Spinal cord (tissue), 10 donors: Measurements from ENCODE around the gene SIGLEC11. TPM values are rescaled to one million over a fixed set of nuclear protein-coding genes. Genes with fewer than 3 reads are reported as not detected.
A peak's percentile ranks its signal among the peaks of the same experiment; 100 is the strongest.
"Not testable (repeated sequence)": the region's sequence is repeated elsewhere in the genome, so short reads cannot be mapped to it uniquely, and the experiment has no call there.

Experiments used
- DNase-seq, 6 donors: peaks; one replicate each; pipeline versions ENCODE4 v3.0.0 to v3.0.0-alpha.2; 2013 to 2015; ENCODE audit warnings: low spot score in 6 of 6, low read depth in 4 of 6
- H3K27ac ChIP-seq: one replicate; pipeline ENCODE4 v1.5.1; 2013; ENCODE audit warnings: low read depth, low read length, control low read depth
- H3K27me3 ChIP-seq: one replicate; pipeline ENCODE4 v1.6.1; 2013; ENCODE audit warnings: low read length; ENCODE audit not compliant: control insufficient read depth, insufficient read depth
- H3K36me3 ChIP-seq: one replicate; pipeline ENCODE4 v1.6.1; 2013; ENCODE audit warnings: low read length; ENCODE audit not compliant: control insufficient read depth, insufficient read depth
- H3K4me1 ChIP-seq: one replicate; pipeline ENCODE4 v1.6.1; 2013; ENCODE audit warnings: low read length; ENCODE audit not compliant: control insufficient read depth, insufficient read depth
- H3K4me3 ChIP-seq: one replicate; pipeline ENCODE4 v1.5.1; 2013; ENCODE audit warnings: low read depth, low read length, control low read depth
- H3K9me3 ChIP-seq: one replicate; pipeline ENCODE4 v1.6.1; 2013; ENCODE audit warnings: low read length; ENCODE audit not compliant: control insufficient read depth, insufficient read depth
- WGBS: methylation state at CpG from one replicate; pipeline ENCODE4 v1.1.5; 2013; ENCODE audit warnings: missing lambda C conversion rate; ENCODE audit not compliant: insufficient coverage; 5-methylcytosine and 5-hydroxymethylcytosine counted together
- polyA plus RNA-seq, 2 donors: library from polyadenylated mRNA; unstranded; fragments of 120-200 nt; gene quantifications; one replicate each; pipeline ENCODE4 v1.2.1, GENCODE V29; 2013; ENCODE audit not compliant: insufficient read length in 2 of 2
- total RNA-seq, 2 donors: library from RNA; depleted of rRNA in 1 of 2; stranded (reverse); fragments of 120-200 nt in 1 of 2; fragments of >200 nt in 1 of 2; gene quantifications; one replicate each; pipeline versions ENCODE4 v1.2.3 to v1.2.4, GENCODE V29; 2013 to 2014
- donor health status: healthy.

Gene SIGLEC11
- total and polyA plus RNA-seq, 4 donors, result 0.52 to 1.7 (median 0.86) TPM

GRCh38 chr19:49944567-49944966, 16.4 kb downstream of the SIGLEC11 start:
- not testable (repeated sequence) for H3K27me3 ChIP-seq, H3K4me3 ChIP-seq, H3K4me1 ChIP-seq, H3K36me3 ChIP-seq, DNase-seq, H3K9me3 ChIP-seq, H3K27ac ChIP-seq
- 50% methylated on average over 1 of the region's 5 CpGs for WGBS

GRCh38 chr19:49940482-49940791, 20.5 kb downstream of the SIGLEC11 start:
- Histone ChIP-seq H3K27me3 (no peaks in the 10 kb centered on the region), H3K27ac (no peak overlapping the region), H3K4me3 (no peak overlapping the region), H3K36me3 (no peaks in the 10 kb centered on the region), H3K4me1 (peaks cover 9% of the 10 kb centered on the region), H3K9me3 (no peaks in the 10 kb centered on the region)
- 81% methylated on average over 2 of the region's 5 CpGs for WGBS
- DNase-seq, result no peak

- DNase-seq, result no peak
- 71% methylated on average over 7 of the region's 7 CpGs for WGBS
These were observed 21.1 kb downstream of the SIGLEC11 start for GRCh38 chr19:49939721-49940481.

DNA sequence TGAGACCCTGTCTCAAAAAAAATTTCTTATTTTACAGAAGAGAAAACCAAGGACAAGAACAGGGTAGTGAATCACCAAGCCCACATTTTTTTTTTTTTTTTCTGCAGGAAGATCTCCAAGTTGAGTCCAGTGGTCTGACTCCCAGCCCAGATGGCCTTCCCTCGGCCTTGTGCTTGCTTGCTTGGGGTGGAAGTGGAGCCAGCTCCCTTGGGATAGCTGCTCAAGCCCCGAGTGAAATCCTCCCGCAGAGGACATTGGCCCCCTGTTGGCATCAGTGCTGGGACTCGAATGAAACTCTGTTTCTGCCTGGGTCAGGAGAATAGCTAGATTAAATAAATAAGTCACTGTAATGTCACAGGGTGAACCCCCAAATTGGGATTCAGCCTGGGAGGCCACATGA, 22.3 kb downstream of the SIGLEC11 start:
- whole genome bisulfite sequencing, result 79% methylated on average over 4 of the region's 4 CpGs
- no peak for DNase-seq

More at GRCh38 chr19:49939721-49940481, 21.1 kb downstream of the SIGLEC11 start:
- Histone ChIP-seq H3K36me3 (no peaks in the 10 kb centered on the region), H3K27ac (no peak overlapping the region), H3K4me1 (peaks cover 9% of the 10 kb centered on the region), H3K27me3 (no peaks in the 10 kb centered on the region), H3K9me3 (no peaks in the 10 kb centered on the region), H3K4me3 (no peak overlapping the region)

GRCh38 chr19:49937750-49938381, 23.1 kb downstream of the SIGLEC11 start:
- peak in 5 of 6 donors; percentile 57 to 93 (median 71) for DNase-seq
- Histone ChIP-seq H3K36me3 (peaks cover 2% of the 10 kb centered on the region), H3K4me1 (peaks cover 9% of the 10 kb centered on the region), H3K4me3 (peak overlapping the region; percentile 22), H3K9me3 (no peaks in the 10 kb centered on the region), H3K27me3 (no peaks in the 10 kb centered on the region), H3K27ac (no peak overlapping the region)
- 14% methylated on average over 34 of the region's 35 CpGs for WGBS

More for the DNA sequence above, 22.3 kb downstream of the SIGLEC11 start:
- Histone ChIP-seq H3K4me1 (peaks cover 9% of the 10 kb centered on the region), H3K36me3 (no peaks in the 10 kb centered on the region), H3K4me3 (no peak overlapping the region), H3K27me3 (no peaks in the 10 kb centered on the region), H3K27ac (no peak overlapping the region), H3K9me3 (no peaks in the 10 kb centered on the region)

DNA sequence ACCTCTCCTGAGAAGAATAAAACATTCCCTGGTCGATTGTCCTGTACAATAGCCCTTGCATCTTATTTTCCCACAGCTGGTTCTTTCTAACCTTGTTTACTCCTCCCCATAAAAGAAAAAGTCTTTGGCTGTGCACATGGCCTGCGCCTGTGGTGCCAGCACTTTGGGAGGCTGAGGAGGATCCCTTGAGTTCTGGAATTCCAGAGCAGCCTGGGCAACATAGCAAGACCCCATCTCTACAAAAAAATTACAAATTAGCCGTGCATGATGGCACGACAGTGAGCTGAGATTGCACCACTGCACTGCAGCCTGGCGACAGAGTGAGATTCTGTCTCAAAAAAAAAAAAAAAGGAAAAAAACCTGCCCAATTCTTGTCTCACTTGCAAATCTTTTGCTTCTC, 24.4 kb downstream of the SIGLEC11 start:
- H3K4me3 ChIP-seq, result no peak overlapping the region
- H3K4me1 ChIP-seq, result peaks cover 9% of the 10 kb centered on the region
- no peak overlapping the region for H3K27ac ChIP-seq
- peaks cover 5% of the 10 kb centered on the region for H3K36me3 ChIP-seq
- WGBS, result 74% methylated on average over 3 of the region's 5 CpGs
- no peaks in the 10 kb centered on the region for H3K27me3 ChIP-seq
- DNase-seq, result no peak
- H3K9me3 ChIP-seq, result no peaks in the 10 kb centered on the region

GRCh38 chr19:49933643-49934042, 27.3 kb downstream of the SIGLEC11 start:
- Histone ChIP-seq H3K27ac (no peak overlapping the region), H3K4me1 (peaks cover 18% of the 10 kb centered on the region), H3K4me3 (no peak overlapping the region), H3K27me3 (no peaks in the 10 kb centered on the region), H3K36me3 (peaks cover 10% of the 10 kb centered on the region), H3K9me3 (no peaks in the 10 kb centered on the region)
- DNase-seq, result no peak
- WGBS, result 89% methylated on average over 7 of the region's 8 CpGs

GRCh38 chr19:49932731-49933131, 28.2 kb downstream of the SIGLEC11 start:
- DNase-seq, result no peak
- Histone ChIP-seq H3K27me3 (no peaks in the 10 kb centered on the region), H3K4me1 (peaks cover 23% of the 10 kb centered on the region), H3K36me3 (peaks cover 13% of the 10 kb centered on the region), H3K4me3 (no peak overlapping the region), H3K9me3 (no peaks in the 10 kb centered on the region), H3K27ac (no peak overlapping the region)
- 95% methylated on average over 18 of the region's 25 CpGs for WGBS

DNA sequence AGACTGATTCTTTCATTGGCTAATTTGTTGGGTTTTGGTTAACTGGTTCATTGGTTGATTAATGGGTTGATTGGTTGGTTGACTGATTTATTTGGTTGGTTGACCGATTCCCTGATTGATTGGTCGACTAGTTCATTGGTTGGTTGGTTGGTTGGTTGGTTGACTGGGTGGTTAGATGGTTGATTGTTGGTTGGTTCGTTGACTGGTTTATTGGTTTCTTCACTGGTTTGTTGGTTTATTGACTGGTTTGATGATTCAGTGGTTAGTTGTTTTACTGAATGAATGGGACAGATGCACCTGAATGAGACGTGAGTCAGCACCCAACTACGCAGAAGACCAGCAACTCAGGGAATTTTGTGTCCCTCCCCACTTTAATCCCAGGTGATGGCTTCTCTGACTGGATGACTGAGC, 28.9 kb downstream of the SIGLEC11 start:
- Histone ChIP-seq H3K4me1 (peaks cover 21% of the 10 kb centered on the region), H3K36me3 (peaks cover 20% of the 10 kb centered on the region), H3K27ac (no peak overlapping the region), H3K9me3 (no peaks in the 10 kb centered on the region), H3K4me3 (no peak overlapping the region), H3K27me3 (no peaks in the 10 kb centered on the region)
- no peak for DNase-seq
- WGBS, result 100% methylated on average over 3 of the region's 5 CpGs
